HepG2 (cell line): ENCODE measurements around the gene MAP3K20. TPM values are rescaled to one million over a fixed set of nuclear protein-coding genes. Genes with fewer than 3 reads are reported as not detected.

Experiments
- CHD4 ChIP-seq: fragments of 200-600 bp; sonication (generic); IDR thresholded peaks from 2 replicates; pipeline ENCODE4 v1.7.0; 2017; ENCODE audit warnings: mild to moderate bottlenecking, low read length, borderline replicate concordance
- GATAD2A ChIP-seq: IDR thresholded peaks from 2 replicates; pipeline ENCODE4 v1.6.1; 2016
- NFIB ChIP-seq: sonication (generic); formaldehyde crosslinking; IDR thresholded peaks from 2 replicates; pipeline ENCODE4 v1.9.0; 2021; ENCODE audit warnings: missing genetic modification reagents, mild to moderate bottlenecking, borderline replicate concordance
- PCBP1 ChIP-seq: fragments of 200-400 bp; formaldehyde crosslinking; IDR thresholded peaks from 2 replicates; pipeline ENCODE4 v1.6.1; 2017; ENCODE audit warnings: mild to moderate bottlenecking, low read depth, low read length, borderline replicate concordance
- PHB2 ChIP-seq: fragments of 450-650 bp; IDR thresholded peaks from 2 replicates; pipeline ENCODE4 v1.6.1; 2018; ENCODE audit not compliant: partially characterized antibody
- SNAI1 ChIP-seq: sonication (generic); formaldehyde crosslinking; IDR thresholded peaks from 2 replicates; pipeline ENCODE4 v1.5.0; 2020; ENCODE audit warnings: mild to moderate bottlenecking, missing genetic modification reagents, borderline replicate concordance
- ZNF547 ChIP-seq: sonication (generic); formaldehyde crosslinking; IDR thresholded peaks from 2 replicates; pipeline ENCODE4 v1.5.1; 2020; ENCODE audit warnings: mild to moderate bottlenecking, missing genetic modification reagents
- ZNF614 ChIP-seq: IDR thresholded peaks from 2 replicates; pipeline ENCODE4 v1.6.1; 2018; ENCODE audit warnings: missing biosample characterization, missing genetic modification reagents, inconsistent platforms, borderline replicate concordance
- ZNF792 ChIP-seq: IDR thresholded peaks from 2 replicates; pipeline ENCODE4 v1.6.1; 2016
- ZNF83 ChIP-seq: sonication (generic); formaldehyde crosslinking; IDR thresholded peaks from 2 replicates; pipeline ENCODE4 v1.4.0; 2020; ENCODE audit warnings: missing genetic modification reagents, mild to moderate bottlenecking, borderline replicate concordance
- polyA plus RNA-seq, 8 experiments: library from polyadenylated mRNA; depleted of rRNA in 3 of 8; stranded (reverse) in 7 of 8; unstranded in 1 of 8; fragments of >200 nt; fragmentation: Illumina TruSeq in 4 of 8; extraction: Trizol in 4 of 8; gene quantifications; 2 replicates each; pipeline versions ENCODE4 v1.2.1 to v1.2.3, GENCODE V29; 2011 to 2016; ENCODE audit warnings: low read depth in 4 of 8, missing spikeins in 1 of 8, mixed read lengths in 1 of 8; ENCODE audit not compliant: insufficient read depth in 1 of 8
- total RNA-seq, 5 experiments: library from RNA; depleted of rRNA; stranded (reverse); fragments of >200 nt; fragmentation: Illumina TruSeq; extraction: Trizol; gene quantifications; 2 replicates each; pipeline ENCODE4 v1.2.3, GENCODE V29; 2016; ENCODE audit warnings: low read depth in 1 of 5
- TF ChIP-seq, protein P1 (sequence below): sonication (generic); formaldehyde crosslinking; IDR thresholded peaks from 2 replicates; pipeline ENCODE4 v1.5.0; 2020; ENCODE audit warnings: missing genetic modification reagents
- TF ChIP-seq, protein P2 (sequence below): sonication (generic); formaldehyde crosslinking; IDR thresholded peaks from 2 replicates; pipeline ENCODE4 v1.5.0; 2020; ENCODE audit warnings: mild to moderate bottlenecking, missing genetic modification reagents, borderline replicate concordance
- TF ChIP-seq, protein P3 (sequence below): sonication (generic); formaldehyde crosslinking; IDR thresholded peaks from 2 replicates; pipeline ENCODE4 v1.5.0; 2020; ENCODE audit warnings: missing genetic modification reagents, mild to moderate bottlenecking, borderline replicate concordance
- TF ChIP-seq, protein P4 (sequence below), 2 experiments: fragments of 450-650 bp in 1 of 2; sonication (generic) in 1 of 2; formaldehyde crosslinking in 1 of 2; IDR thresholded peaks; 2 replicates each; pipeline versions ENCODE4 v1.6.1 to v1.8.0; 2016 to 2022; ENCODE audit warnings: antibody characterized with exemption in 1 of 2, mild to moderate bottlenecking in 1 of 2, missing genetic modification reagents in 1 of 2

The MAP3K20 gene
- total and polyA plus RNA-seq, 2 of the 13 experiments (the other 11 are each of a cell fraction or from before 2014, with no cell fraction given) = 5.2 to 13.5 TPM

DNA sequence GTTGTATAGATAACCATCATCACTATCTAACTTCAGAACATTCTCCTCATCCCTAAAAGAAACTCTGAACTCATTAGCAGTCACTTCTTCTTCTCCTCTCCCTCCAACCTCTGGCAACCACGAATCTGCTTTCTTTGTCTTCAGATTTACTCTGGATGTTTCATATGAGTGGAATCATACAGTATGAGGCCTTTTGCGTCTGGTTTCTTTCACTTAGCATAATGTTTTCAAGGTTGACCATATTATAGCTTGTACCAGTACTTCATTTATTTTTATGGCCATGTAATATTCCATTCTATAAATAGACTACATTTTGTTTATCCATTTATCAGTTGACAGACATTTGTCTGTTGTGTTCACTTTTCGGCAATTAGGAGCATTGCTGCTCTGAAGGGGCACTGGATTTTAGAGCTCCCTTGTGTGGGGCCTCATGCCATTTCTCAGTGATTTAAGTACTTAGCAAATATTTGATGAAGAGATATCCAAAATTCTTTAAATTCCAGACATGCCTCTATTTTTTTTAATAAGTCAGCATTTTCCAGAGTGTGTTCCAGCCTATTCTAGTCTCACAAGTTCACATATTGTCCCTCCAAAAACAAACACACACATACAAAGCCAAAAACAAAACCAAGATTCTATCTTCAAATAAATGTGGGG is 22.5 kb upstream of the MAP3K20 start (continued):
- TF ChIP-seq PCBP1 = no peak
- TF ChIP-seq, protein P1, sequence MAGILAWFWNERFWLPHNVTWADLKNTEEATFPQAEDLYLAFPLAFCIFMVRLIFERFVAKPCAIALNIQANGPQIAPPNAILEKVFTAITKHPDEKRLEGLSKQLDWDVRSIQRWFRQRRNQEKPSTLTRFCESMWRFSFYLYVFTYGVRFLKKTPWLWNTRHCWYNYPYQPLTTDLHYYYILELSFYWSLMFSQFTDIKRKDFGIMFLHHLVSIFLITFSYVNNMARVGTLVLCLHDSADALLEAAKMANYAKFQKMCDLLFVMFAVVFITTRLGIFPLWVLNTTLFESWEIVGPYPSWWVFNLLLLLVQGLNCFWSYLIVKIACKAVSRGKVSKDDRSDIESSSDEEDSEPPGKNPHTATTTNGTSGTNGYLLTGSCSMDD (CRISPR knock-in tag) = no peak
- no peak for TF ChIP-seq CHD4
- TF ChIP-seq ZNF547 (CRISPR knock-in tag) = no peak
- TF ChIP-seq PHB2 = no peak
- TF ChIP-seq ZNF83 = no peak
- TF ChIP-seq, protein P2, sequence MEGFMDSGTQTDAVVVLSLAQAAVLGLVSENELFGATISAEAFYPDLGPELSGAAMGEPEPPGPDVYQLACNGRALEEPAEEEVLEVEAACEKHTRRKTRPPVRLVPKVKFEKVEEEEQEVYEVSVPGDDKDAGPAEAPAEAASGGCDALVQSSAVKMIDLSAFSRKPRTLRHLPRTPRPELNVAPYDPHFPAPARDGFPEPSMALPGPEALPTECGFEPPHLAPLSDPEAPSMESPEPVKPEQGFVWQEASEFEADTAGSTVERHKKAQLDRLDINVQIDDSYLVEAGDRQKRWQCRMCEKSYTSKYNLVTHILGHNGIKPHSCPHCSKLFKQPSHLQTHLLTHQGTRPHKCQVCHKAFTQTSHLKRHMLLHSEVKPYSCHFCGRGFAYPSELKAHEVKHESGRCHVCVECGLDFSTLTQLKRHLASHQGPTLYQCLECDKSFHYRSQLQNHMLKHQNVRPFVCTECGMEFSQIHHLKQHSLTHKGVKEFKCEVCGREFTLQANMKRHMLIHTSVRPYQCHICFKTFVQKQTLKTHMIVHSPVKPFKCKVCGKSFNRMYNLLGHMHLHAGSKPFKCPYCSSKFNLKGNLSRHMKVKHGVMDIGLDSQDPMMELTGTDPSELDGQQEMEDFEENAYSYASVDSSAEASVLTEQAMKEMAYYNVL (CRISPR knock-in tag) = no peak
- TF ChIP-seq SNAI1 (CRISPR knock-in tag) = no peak
- no peak for TF ChIP-seq ZNF614
- TF ChIP-seq, protein P3, sequence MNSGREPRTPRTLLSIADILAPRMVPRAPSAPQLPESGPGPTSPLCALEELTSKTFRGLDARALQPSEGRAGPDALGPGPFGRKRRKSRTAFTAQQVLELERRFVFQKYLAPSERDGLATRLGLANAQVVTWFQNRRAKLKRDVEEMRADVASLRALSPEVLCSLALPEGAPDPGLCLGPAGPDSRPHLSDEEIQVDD (CRISPR knock-in tag) = no peak
- no peak for TF ChIP-seq NFIB
- 0 out of 2 replicates have a peak, but pooled peaks have one; percentile 17 for TF ChIP-seq GATAD2A (CRISPR knock-in tag)
- TF ChIP-seq ZNF792 (CRISPR knock-in tag) = no peak
- TF ChIP-seq, protein P4, sequence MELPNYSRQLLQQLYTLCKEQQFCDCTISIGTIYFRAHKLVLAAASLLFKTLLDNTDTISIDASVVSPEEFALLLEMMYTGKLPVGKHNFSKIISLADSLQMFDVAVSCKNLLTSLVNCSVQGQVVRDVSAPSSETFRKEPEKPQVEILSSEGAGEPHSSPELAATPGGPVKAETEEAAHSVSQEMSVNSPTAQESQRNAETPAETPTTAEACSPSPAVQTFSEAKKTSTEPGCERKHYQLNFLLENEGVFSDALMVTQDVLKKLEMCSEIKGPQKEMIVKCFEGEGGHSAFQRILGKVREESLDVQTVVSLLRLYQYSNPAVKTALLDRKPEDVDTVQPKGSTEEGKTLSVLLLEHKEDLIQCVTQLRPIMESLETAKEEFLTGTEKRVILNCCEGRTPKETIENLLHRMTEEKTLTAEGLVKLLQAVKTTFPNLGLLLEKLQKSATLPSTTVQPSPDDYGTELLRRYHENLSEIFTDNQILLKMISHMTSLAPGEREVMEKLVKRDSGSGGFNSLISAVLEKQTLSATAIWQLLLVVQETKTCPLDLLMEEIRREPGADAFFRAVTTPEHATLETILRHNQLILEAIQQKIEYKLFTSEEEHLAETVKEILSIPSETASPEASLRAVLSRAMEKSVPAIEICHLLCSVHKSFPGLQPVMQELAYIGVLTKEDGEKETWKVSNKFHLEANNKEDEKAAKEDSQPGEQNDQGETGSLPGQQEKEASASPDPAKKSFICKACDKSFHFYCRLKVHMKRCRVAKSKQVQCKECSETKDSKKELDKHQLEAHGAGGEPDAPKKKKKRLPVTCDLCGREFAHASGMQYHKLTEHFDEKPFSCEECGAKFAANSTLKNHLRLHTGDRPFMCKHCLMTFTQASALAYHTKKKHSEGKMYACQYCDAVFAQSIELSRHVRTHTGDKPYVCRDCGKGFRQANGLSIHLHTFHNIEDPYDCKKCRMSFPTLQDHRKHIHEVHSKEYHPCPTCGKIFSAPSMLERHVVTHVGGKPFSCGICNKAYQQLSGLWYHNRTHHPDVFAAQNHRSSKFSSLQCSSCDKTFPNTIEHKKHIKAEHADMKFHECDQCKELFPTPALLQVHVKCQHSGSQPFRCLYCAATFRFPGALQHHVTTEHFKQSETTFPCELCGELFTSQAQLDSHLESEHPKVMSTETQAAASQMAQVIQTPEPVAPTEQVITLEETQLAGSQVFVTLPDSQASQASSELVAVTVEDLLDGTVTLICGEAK (IDR thresholded peaks at IDR 0.05) = no peak
- TF ChIP-seq, protein P4 (CRISPR knock-in tag; IDR thresholded peaks at IDR 0.05) = no peak
